Measurements from ENCODE around the gene DLX2. TPM values are rescaled to one million over a fixed set of nuclear protein-coding genes. Genes with fewer than 3 reads are reported as not detected.

Gene DLX2
- total RNA-seq, 4 donors from 2014 or later: not detected

- TF ChIP-seq CTCF (IDR thresholded peaks at IDR 0.05): no peak
- DNase-seq (ENCODE audit: low spot score) (no peak), ATAC-seq (ENCODE audit: low FRiP score) (no peak)
These were observed 22.0 kb downstream of the DLX2 start for GRCh38 chr2:172080641-172081220.

GRCh38 chr2:172079838-172080640 lies 22.7 kb downstream of the DLX2 start:
- ATAC-seq (ENCODE audit: low FRiP score): no peak
- no peak for TF ChIP-seq CTCF (IDR thresholded peaks at IDR 0.05)
- no peak for DNase-seq (ENCODE audit: low spot score)

- DNase-seq (ENCODE audit: low spot score) (no peak), ATAC-seq (ENCODE audit: low FRiP score) (no peak)
- no peak for TF ChIP-seq CTCF (IDR thresholded peaks at IDR 0.05)
These were observed 23.3 kb downstream of the DLX2 start for GRCh38 chr2:172079416-172079815.

- ATAC-seq (ENCODE audit: low FRiP score) (no peak), DNase-seq (ENCODE audit: low spot score) (no peak)
- TF ChIP-seq CTCF (IDR thresholded peaks at IDR 0.05): no peak
These were observed 28.4 kb downstream of the DLX2 start for GRCh38 chr2:172074254-172074653.

GRCh38 chr2:172073518-172073917 lies 29.2 kb downstream of the DLX2 start:
- TF ChIP-seq CTCF (IDR thresholded peaks at IDR 0.05): no peak
- DNase-seq (ENCODE audit: low spot score) (no peak), ATAC-seq (ENCODE audit: low FRiP score) (no peak)

GRCh38 chr2:172072706-172073105 lies 30.0 kb downstream of the DLX2 start:
- TF ChIP-seq CTCF (IDR thresholded peaks at IDR 0.05): no peak
- no peak for ATAC-seq (ENCODE audit: low FRiP score)
- DNase-seq (ENCODE audit: low spot score): no peak

- TF ChIP-seq CTCF (IDR thresholded peaks at IDR 0.05): no peak
- no peak for DNase-seq (ENCODE audit: low spot score)
- ATAC-seq (ENCODE audit: low FRiP score): no peak
These were observed 30.4 kb downstream of the DLX2 start for GRCh38 chr2:172072303-172072702.
